Left forelimb (tissue), 1 donor: ENCODE results near the gene BMP7.

Experiments
- DNase-seq: peaks from one replicate; pipeline ENCODE4 v3.0.0-alpha.2; 2018; ENCODE audit warnings: low spot score

BMP7 gene

GRCh38 chr20:57225830-57226229 lies 40.6 kb downstream of the BMP7 start:
- no peak for DNase-seq

GRCh38 chr20:57225197-57225733 lies 41.2 kb downstream of the BMP7 start:
- no peak for DNase-seq

GRCh38 chr20:57224641-57225138 lies 41.8 kb downstream of the BMP7 start:
- DNase-seq = peak; percentile 83

GRCh38 chr20:57223648-57224489 lies 42.6 kb downstream of the BMP7 start:
- peak; percentile 78 for DNase-seq

- no peak for DNase-seq
These were observed 43.9 kb downstream of the BMP7 start for GRCh38 chr20:57222631-57222950.

GRCh38 chr20:57221916-57222630 lies 44.4 kb downstream of the BMP7 start:
- DNase-seq = no peak

GRCh38 chr20:57220337-57221145 lies 45.9 kb downstream of the BMP7 start:
- DNase-seq = no peak

- DNase-seq = no peak
These were observed 47.3 kb downstream of the BMP7 start for GRCh38 chr20:57219071-57219677.

- no peak for DNase-seq
These were observed 48.0 kb downstream of the BMP7 start for GRCh38 chr20:57218489-57218888.

- DNase-seq = no peak
These were observed 48.6 kb downstream of the BMP7 start for GRCh38 chr20:57217802-57218201.

- no peak for DNase-seq
These were observed 49.8 kb downstream of the BMP7 start for GRCh38 chr20:57216669-57217068.

- no peak for DNase-seq
These were observed 50.5 kb downstream of the BMP7 start for GRCh38 chr20:57215826-57216471.

GRCh38 chr20:57215426-57215825 lies 51.0 kb downstream of the BMP7 start:
- no peak for DNase-seq

- DNase-seq = no peak
These were observed 51.5 kb downstream of the BMP7 start for GRCh38 chr20:57214948-57215347.

GRCh38 chr20:57214427-57214826 lies 52.0 kb downstream of the BMP7 start:
- no peak for DNase-seq

- DNase-seq = no peak
These were observed 52.5 kb downstream of the BMP7 start for GRCh38 chr20:57213924-57214323.

- DNase-seq = no peak
These were observed 53.1 kb downstream of the BMP7 start for GRCh38 chr20:57213291-57213690.

GRCh38 chr20:57212534-57213276 lies 53.7 kb downstream of the BMP7 start:
- peak; percentile 88 for DNase-seq

- peak; percentile 77 for DNase-seq
These were observed 54.4 kb downstream of the BMP7 start for GRCh38 chr20:57211908-57212533.

- DNase-seq = no peak
These were observed 55.0 kb downstream of the BMP7 start for GRCh38 chr20:57211406-57211805.
